NCI-H2227 (cell line): ENCODE data around the gene CYTH1.

Source experiments
- DNase-seq: peaks from one replicate; lab custom pipeline; 2025; ENCODE audit not compliant: unreplicated experiment; lab: John Stamatoyannopoulos, UW

CYTH1 gene

GRCh38 chr17:78718575-78719208 lies 63.4 kb downstream of the CYTH1 start:
- DNase-seq, result no peak

- peak; percentile 61 for DNase-seq
Measured at GRCh38 chr17:78717431-78717980, 64.6 kb downstream of the CYTH1 start.

- peak; percentile 76 for DNase-seq
Measured at GRCh38 chr17:78716814-78717393, 65.2 kb downstream of the CYTH1 start.

DNA sequence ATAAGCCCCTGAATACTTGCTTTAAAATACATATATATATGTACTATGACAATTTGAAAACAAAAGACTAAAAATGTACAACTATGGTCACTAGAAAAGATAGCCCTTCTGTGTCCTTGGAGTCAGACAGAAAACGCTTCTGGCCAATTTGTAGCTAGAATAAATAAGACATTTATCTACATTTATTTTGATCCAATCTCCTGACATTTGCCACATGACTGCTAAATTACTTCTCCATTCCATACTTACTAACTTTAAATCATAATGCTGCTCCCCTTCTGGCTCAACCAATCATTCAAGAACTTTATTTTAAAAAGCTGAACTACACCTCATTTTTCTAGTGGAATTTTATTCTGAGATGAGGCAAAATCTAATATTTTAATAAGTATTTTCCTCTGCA lies 65.8 kb downstream of the CYTH1 start:
- no peak for DNase-seq

GRCh38 chr17:78715876-78716275 lies 66.2 kb downstream of the CYTH1 start:
- DNase-seq, result no peak

- no peak for DNase-seq
Measured at GRCh38 chr17:78715000-78715771, 66.9 kb downstream of the CYTH1 start.

DNA sequence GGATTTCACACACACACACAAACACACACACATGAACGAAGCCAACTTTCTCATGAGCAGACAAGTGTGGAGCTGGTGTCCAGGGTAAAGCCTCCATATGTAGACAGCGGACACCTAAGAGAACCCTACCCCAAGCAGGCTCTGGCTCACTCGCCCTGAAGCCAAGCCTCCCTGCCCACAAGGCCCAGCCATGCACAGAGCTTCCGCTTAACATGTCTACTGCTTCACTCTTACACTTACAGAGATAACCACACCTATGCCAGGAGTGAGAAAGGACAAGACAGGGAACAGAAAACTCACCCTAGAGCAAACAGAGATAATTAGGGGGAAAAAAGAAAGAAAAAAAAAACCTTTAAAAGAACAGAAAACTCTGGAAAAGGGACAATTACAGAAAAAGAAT lies 67.5 kb downstream of the CYTH1 start:
- DNase-seq, result no peak

DNA sequence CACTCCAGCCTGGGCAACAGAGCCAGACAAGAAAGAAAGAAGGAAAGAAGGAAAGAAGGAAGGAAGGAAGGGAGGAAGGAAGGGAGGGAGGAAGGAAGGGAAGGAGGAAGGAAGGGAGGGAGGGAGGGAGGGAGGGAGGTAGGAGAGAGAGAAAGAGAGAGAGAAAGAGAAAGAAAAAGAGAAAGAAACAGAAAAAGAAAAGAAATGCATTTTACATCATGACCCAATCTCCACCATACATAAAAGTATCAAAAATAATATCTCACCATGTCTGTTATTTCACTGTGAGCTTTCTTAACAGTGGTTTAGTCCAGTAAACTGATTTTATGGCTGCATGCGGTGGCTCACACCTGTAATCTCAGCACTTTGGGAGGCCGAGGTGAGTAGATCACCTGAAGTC lies 70.0 kb downstream of the CYTH1 start:
- DNase-seq, result no peak

GRCh38 chr17:78710607-78711006 lies 71.5 kb downstream of the CYTH1 start:
- DNase-seq, result no peak

DNA sequence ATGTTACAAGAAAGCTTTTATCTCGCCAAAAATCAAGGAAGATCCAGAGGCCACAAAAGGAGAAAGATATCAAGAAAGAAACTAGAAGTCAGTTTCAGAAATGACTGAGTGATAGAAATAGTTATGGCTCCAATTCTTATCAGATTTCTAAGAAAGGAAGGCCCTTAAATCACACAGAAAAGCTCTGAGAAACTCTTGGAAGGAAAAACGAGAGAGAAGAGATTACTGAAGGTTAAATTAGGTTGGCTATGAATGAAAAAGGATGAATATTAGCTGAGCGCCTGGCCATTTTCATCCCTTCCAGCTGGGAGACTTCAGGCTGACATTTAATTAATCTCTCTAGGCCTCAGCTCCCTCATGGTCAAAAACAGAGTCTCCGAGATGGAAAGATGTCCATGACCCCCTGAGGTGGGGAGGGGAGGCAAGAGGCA lies 72.3 kb downstream of the CYTH1 start:
- no peak for DNase-seq

GRCh38 chr17:78709119-78709681 lies 72.9 kb downstream of the CYTH1 start:
- no peak for DNase-seq

DNA sequence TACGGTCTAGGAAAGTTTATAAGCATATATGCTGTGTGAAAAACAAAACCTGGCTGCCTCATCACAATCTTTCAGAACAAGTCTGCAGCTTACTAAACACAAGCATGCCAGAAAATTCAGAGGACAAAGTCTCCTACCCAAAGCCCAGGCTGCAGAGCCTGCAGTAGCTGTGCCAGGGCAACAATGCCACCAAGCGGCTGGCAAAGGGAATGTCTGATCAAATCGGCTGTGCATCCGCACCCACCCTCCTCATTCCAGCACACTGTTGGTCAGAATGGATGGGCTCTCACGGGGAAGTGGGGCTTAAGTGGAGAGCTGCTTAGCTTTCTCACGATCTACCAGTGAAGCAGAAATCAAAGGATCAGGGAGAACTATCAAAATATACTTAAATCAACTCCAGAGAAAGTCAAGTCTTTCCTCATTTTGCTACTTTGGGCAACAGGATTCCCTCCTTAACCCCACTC lies 73.5 kb downstream of the CYTH1 start:
- peak; percentile 81 for DNase-seq

GRCh38 chr17:78707923-78708322 lies 74.2 kb downstream of the CYTH1 start:
- DNase-seq, result no peak

- no peak for DNase-seq
Measured at GRCh38 chr17:78707016-78707415, 75.1 kb downstream of the CYTH1 start.

- no peak for DNase-seq
Measured at GRCh38 chr17:78706271-78706915, 75.7 kb downstream of the CYTH1 start.

GRCh38 chr17:78705071-78705470 lies 77.0 kb downstream of the CYTH1 start:
- no peak for DNase-seq

- no peak for DNase-seq
Measured at GRCh38 chr17:78704594-78704993, 77.5 kb downstream of the CYTH1 start.

DNA sequence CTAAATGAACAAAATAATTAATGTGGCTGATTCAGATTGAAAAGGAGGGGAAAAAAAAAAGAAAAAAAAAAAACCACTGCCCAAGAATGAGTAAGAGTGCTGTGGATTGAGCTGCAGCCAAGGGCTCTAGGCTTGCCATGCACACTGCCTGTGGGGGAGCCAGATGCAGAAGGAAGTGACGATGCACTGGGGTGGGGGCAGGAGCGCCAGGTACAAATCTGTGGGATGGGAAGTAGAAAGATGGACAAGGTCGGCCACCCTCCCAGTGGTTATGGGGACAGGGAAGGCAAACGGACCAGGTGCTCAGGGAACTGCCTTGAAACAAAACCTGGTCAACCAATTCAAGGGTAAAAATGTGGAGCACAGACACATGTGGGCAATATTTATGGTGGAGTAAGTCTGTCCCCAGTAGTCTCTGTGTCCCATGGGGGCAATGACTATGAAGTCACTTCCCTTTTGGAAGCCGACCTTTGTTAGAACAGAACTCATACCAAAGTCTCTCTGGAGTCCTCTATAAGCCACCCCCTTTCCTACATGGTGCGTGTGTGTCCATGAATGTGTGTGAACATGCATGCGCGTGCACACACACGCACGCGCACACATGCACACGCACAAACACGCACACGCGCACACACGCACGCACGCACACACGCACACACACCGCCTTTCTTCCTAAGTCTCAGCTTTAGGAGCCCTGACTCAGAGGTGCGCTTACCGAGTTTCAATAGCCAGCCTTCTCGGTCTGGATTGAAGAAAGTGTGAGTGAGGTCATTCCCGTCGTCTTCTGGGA lies 84.3 kb downstream of the CYTH1 start:
- DNase-seq, result no peak

DNA sequence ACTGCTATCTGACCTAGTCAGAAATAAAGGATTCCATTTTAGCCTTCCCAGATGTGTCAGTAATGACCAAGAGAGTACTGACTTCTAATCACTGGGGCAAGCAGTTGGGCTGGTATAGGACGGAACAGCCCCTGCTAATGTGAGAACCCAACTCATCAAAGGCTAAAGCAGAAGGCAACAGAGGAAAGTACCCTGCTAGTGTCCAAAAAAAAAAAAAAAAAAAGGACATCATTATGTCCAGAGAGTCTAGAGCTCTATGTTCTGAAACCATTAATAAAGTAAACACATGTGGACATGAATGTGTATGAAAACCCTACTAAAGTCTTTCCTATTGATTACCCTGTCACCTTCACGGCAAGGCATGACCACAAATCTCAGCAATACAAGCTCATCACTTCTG lies 85.0 kb downstream of the CYTH1 start:
- DNase-seq, result no peak
